Measurements from ENCODE around the gene CCDC88B.

DNA sequence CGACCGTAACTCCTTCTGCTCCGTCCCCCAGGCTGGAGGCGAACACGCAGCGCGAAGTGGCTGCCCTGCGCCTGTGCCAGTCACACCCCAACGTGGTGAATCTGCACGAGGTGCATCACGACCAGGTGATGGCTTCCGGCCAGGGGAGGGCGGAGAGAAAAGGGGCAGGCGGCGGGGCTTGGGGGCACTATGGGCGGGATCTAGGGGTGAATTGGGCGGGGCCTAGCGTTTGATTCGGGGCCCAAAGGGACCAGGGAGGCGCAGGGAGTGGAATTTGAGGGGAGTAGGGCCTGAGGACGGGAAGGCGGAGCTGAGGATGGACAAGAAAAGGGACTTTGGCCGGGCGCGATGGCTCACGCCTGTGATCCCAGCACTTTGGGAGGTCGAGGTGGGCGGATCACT is 28.7 kb downstream of the CCDC88B start:
- TF ChIP-seq SREBF2 (CRISPR knock-in tag; IDR thresholded peaks at IDR 0.05) (no peak), CREM (IDR thresholded peaks at IDR 0.05; ENCODE audit: low read depth) (no peak), NFE2L1 (tag; IDR thresholded peaks at IDR 0.05; ENCODE audit: borderline replicate concordance, low read depth) (no peak), ZNF23 (CRISPR knock-in tag; IDR thresholded peaks at IDR 0.05) (no peak), RCOR1 (IDR thresholded peaks at IDR 0.05; ENCODE audit: borderline replicate concordance in 1 of 2, low read depth in 2 of 2, low read length in 2 of 2) (no peak), ZKSCAN8 (CRISPR knock-in tag; IDR thresholded peaks at IDR 0.05) (no peak), POLR2A (conservative IDR thresholded peaks at IDR 0.05) (no peak), TOE1 (IDR thresholded peaks at IDR 0.05; ENCODE audit: borderline replicate concordance) (no peak), TOE1 (CRISPR knock-in tag; IDR thresholded peaks at IDR 0.05; ENCODE audit: borderline replicate concordance, low read depth) (no peak), EZH2 (IDR thresholded peaks at IDR 0.05; ENCODE audit: borderline replicate concordance, low read depth, low read length) (no peak), KDM4B (IDR thresholded peaks at IDR 0.05; ENCODE audit: borderline replicate concordance in 2 of 2, low read depth in 1 of 2) (no peak), ZNF165 (CRISPR knock-in tag; IDR thresholded peaks at IDR 0.05; ENCODE audit: borderline replicate concordance) (no peak), SRF (CRISPR knock-in tag; IDR thresholded peaks at IDR 0.05) (no peak), KLF6 (CRISPR knock-in tag; IDR thresholded peaks at IDR 0.05; ENCODE audit: borderline replicate concordance) (no peak)
- TF ChIP-seq, protein P1, sequence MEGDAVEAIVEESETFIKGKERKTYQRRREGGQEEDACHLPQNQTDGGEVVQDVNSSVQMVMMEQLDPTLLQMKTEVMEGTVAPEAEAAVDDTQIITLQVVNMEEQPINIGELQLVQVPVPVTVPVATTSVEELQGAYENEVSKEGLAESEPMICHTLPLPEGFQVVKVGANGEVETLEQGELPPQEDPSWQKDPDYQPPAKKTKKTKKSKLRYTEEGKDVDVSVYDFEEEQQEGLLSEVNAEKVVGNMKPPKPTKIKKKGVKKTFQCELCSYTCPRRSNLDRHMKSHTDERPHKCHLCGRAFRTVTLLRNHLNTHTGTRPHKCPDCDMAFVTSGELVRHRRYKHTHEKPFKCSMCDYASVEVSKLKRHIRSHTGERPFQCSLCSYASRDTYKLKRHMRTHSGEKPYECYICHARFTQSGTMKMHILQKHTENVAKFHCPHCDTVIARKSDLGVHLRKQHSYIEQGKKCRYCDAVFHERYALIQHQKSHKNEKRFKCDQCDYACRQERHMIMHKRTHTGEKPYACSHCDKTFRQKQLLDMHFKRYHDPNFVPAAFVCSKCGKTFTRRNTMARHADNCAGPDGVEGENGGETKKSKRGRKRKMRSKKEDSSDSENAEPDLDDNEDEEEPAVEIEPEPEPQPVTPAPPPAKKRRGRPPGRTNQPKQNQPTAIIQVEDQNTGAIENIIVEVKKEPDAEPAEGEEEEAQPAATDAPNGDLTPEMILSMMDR (IDR thresholded peaks at IDR 0.05 in 2 of 3, conservative IDR thresholded peaks at IDR 0.05 in 1 of 3; ENCODE audit: insufficient read depth in 2 of 3, low read depth in 1 of 3, low read length in 3 of 3): no peak
